HCT116 (cell line): Measurements from ENCODE around the gene ZBTB39. TPM values are rescaled to one million over a fixed set of nuclear protein-coding genes. Genes with fewer than 3 reads are reported as not detected.

ENCODE experiments used
- ATAC-seq: fragments of 200-7000 bp; cut with Tn5 transposase; 2 replicates; pipeline ENCODE4 v1.9.1; 2020; ENCODE audit warnings: mild to moderate bottlenecking, moderate library complexity
- BruUV-seq: library from RNA; stranded (reverse); fragments of 400-500 nt; replicated peaks from 2 replicates; lab custom pipeline; 2021; lab: Mats Ljungman, UMichigan
- CTCF ChIA-PET: fragments of 300-600 bp; sonication (Branson Sonifier 250); formaldehyde crosslinking; loops from one replicate; lab custom pipeline; 2021; ENCODE audit warnings: antibody characterized with exemption; lab: Charles Lee
- POLR2A ChIA-PET: fragments of 300-600, 350-600 bp; sonication (Branson Sonifier 250); formaldehyde crosslinking; loops from one replicate; lab custom pipeline; 2021; ENCODE audit warnings: antibody characterized with exemption; lab: Charles Lee
- RAD21 ChIA-PET, 2 experiments: fragments of 300-600 bp; sonication (Branson Sonifier 250); formaldehyde crosslinking; loops; one replicate each; lab custom pipeline; 2023; ENCODE audit warnings: low total read pairs in 2 of 2; ENCODE audit not compliant: uncharacterized antibody in 2 of 2, unreplicated experiment in 2 of 2, low non-redundant PET in 1 of 2; lab: Charles Lee
- DNase-seq: peaks from one replicate; pipeline ENCODE4 v3.0.0-alpha.2; 2010; ENCODE audit warnings: low read depth, low spot score
- H2AFZ ChIP-seq: fragments of 200-600 bp; shearing (Covaris generic), sonication (generic); 2 replicates; pipeline ENCODE4 v1.6.1; 2017; ENCODE audit warnings: low read depth, mixed run types, mixed read lengths, antibody characterized with exemption, low read length; ENCODE audit not compliant: poor library complexity, severe bottlenecking
- H3K27ac ChIP-seq: 2 replicates; pipeline ENCODE4 v1.5.1; 2012; ENCODE audit warnings: low read depth, low read length
- H3K27me3 ChIP-seq: fragments of 200-600 bp; sonication (generic); 2 replicates; pipeline ENCODE4 v1.6.1; 2016; ENCODE audit warnings: mixed run types, low read length, mixed read lengths; ENCODE audit not compliant: insufficient read depth
- H3K36me3 ChIP-seq, 2 experiments: fragments of 200-500 bp in 1 of 2; fragments of 200-600 bp in 1 of 2; sonication (Bioruptor generic) in 1 of 2; sonication (generic) in 1 of 2; 2 replicates each; pipeline versions ENCODE4 v1.5.1 to v1.6.1; 2014 to 2016; ENCODE audit warnings: low read length in 2 of 2, inconsistent platforms in 1 of 2, mixed read lengths in 1 of 2, mixed run types in 1 of 2; ENCODE audit not compliant: insufficient read depth in 2 of 2, control insufficient read depth in 1 of 2
- H3K4me1 ChIP-seq, 2 experiments: fragments of 200-600 bp in 1 of 2; sonication (generic) in 1 of 2; 2 replicates each; pipeline versions ENCODE4 v1.5.1 to v1.6.1; 2012 to 2017; ENCODE audit warnings: low read length in 2 of 2, inconsistent platforms in 1 of 2, mild to moderate bottlenecking in 1 of 2, mixed read lengths in 1 of 2, mixed run types in 1 of 2, moderate library complexity in 1 of 2; ENCODE audit not compliant: insufficient read depth in 2 of 2, control insufficient read depth in 1 of 2
- H3K4me2 ChIP-seq: fragments of 200-600 bp; sonication (generic); 2 replicates; pipeline ENCODE4 v1.6.1; 2017; ENCODE audit warnings: mixed run types, low read length, mixed read lengths
- H3K4me3 ChIP-seq, 2 experiments: fragments of 200-600 bp in 1 of 2; sonication (generic) in 1 of 2; replicated peaks in 1 of 2; 2 replicates each; pipeline ENCODE4 v1.5.1; 2011 to 2016; ENCODE audit warnings: low read length in 2 of 2, control low read depth in 1 of 2, low read depth in 1 of 2, mild to moderate bottlenecking in 1 of 2, mixed read lengths in 1 of 2, mixed run types in 1 of 2
- H3K79me2 ChIP-seq: fragments of 200-600 bp; sonication (generic); 2 replicates; pipeline ENCODE4 v1.6.1; 2017; ENCODE audit warnings: mild to moderate bottlenecking, mixed run types, low read length, moderate library complexity, mixed read lengths; ENCODE audit not compliant: insufficient read depth
- H3K9ac ChIP-seq: fragments of 200-600 bp; sonication (generic); 2 replicates; pipeline ENCODE4 v1.6.1; 2016; ENCODE audit warnings: low read length, mixed read lengths
- H3K9me2 ChIP-seq: fragments of 200-600 bp; sonication (generic), shearing (Covaris generic); 2 replicates; pipeline ENCODE4 v1.6.1; 2017; ENCODE audit warnings: mixed run types, mild to moderate bottlenecking, moderate library complexity; ENCODE audit not compliant: insufficient read depth
- H3K9me3 ChIP-seq, 2 experiments: fragments of 200-500 bp in 1 of 2; fragments of 200-600 bp in 1 of 2; sonication (Bioruptor generic) in 1 of 2; sonication (generic) in 1 of 2; 2 replicates each; pipeline ENCODE4 v1.6.1; 2014 to 2017; ENCODE audit warnings: low read length in 2 of 2, mixed read lengths in 2 of 2, inconsistent platforms in 1 of 2, low read depth in 1 of 2, mild to moderate bottlenecking in 1 of 2, mixed run types in 1 of 2, moderate library complexity in 1 of 2; ENCODE audit not compliant: control insufficient read depth in 1 of 2, insufficient read depth in 1 of 2
- H4K20me1 ChIP-seq: fragments of 200-600 bp; sonication (generic), shearing (Covaris generic); 2 replicates; pipeline ENCODE4 v1.6.1; 2017; ENCODE audit warnings: mixed run types, mild to moderate bottlenecking, moderate library complexity; ENCODE audit not compliant: insufficient read depth
- ATF3 ChIP-seq: IDR thresholded peaks from 2 replicates; pipeline ENCODE4 v1.6.1; 2012
- CBX3 ChIP-seq: IDR thresholded peaks from 2 replicates; pipeline ENCODE4 v1.6.1; 2012; ENCODE audit warnings: low read depth
- CTCF ChIP-seq, 3 experiments: fragments of 200-600 bp in 1 of 3; sonication (generic) in 1 of 3; IDR thresholded peaks in 2 of 3; conservative IDR thresholded peaks in 1 of 3; 2 replicates each; pipeline ENCODE4 v1.5.1; 2012 to 2017; ENCODE audit warnings: low read depth in 2 of 3, low read length in 2 of 3, antibody characterized with exemption in 1 of 3, borderline replicate concordance in 1 of 3, control low read depth in 1 of 3, mild to moderate bottlenecking in 1 of 3, mixed read lengths in 1 of 3, mixed run types in 1 of 3, moderate library complexity in 1 of 3; ENCODE audit not compliant: insufficient read depth in 1 of 3
- EGR1 ChIP-seq: IDR thresholded peaks from 2 replicates; pipeline ENCODE4 v1.6.1; 2012; ENCODE audit warnings: low read depth
- JUND ChIP-seq: IDR thresholded peaks from 2 replicates; pipeline ENCODE4 v1.6.1; 2012
- POLR2A ChIP-seq: IDR thresholded peaks from 2 replicates; pipeline ENCODE4 v1.7.0; 2011; ENCODE audit warnings: borderline replicate concordance; ENCODE audit not compliant: insufficient read depth, insufficient read length; ENCODE audit errors: extremely low read depth
- TCF7L2 ChIP-seq: IDR thresholded peaks from 2 replicates; pipeline ENCODE4 v1.7.0; 2011; ENCODE audit warnings: borderline replicate concordance, inconsistent platforms; ENCODE audit not compliant: insufficient read depth, insufficient read length; ENCODE audit errors: extremely low read depth
- ZBTB33 ChIP-seq: IDR thresholded peaks from 2 replicates; pipeline ENCODE4 v1.6.1; 2011; ENCODE audit warnings: mild to moderate bottlenecking, low read length, moderate library complexity; ENCODE audit not compliant: insufficient replicate concordance; ENCODE audit errors: extremely low read depth
- intact Hi-C: fragments of 100-400 bp; cut with micrococcal nuclease; formaldehyde crosslinking; loops from 2 replicates; pipeline ENCODE4 v1.10.0; 2022
- total RNA-seq: library from RNA; stranded (reverse); gene quantifications from one replicate; pipeline ENCODE4 v1.2.1, GENCODE V29; 2021; ENCODE audit not compliant: unreplicated experiment

Gene ZBTB39
- total RNA-seq, 1 experiment from 2014 or later = 12.3 TPM

GRCh38 chr12:57033431-57033830, 27.1 kb upstream of the ZBTB39 start:
- RAD21 ChIA-PET = no interaction called here
- H3K27me3 ChIP-seq = no peaks in the 10 kb centered on the region
- intact Hi-C loops = no loop called here
- H3K79me2 ChIP-seq = no peaks in the 10 kb centered on the region
- peaks cover 12 to 17% of the 10 kb centered on the region in 2 experiments for H3K4me1 ChIP-seq
- H3K9me2 ChIP-seq = no peaks in the 10 kb centered on the region
- H3K27ac ChIP-seq = no peak overlapping the region
- H4K20me1 ChIP-seq = no peaks in the 10 kb centered on the region
- H2AFZ ChIP-seq = no peak overlapping the region
- TF ChIP-seq CTCF (IDR thresholded peaks at IDR 0.05 in 2 of 3, conservative IDR thresholded peaks at IDR 0.05 in 1 of 3; ENCODE audit: borderline replicate concordance in 1 of 3, insufficient read depth in 1 of 3, low read depth in 2 of 3, low read length in 2 of 3) (no peak), TCF7L2 (no peak), EGR1 (no peak), ZBTB33 (no peak), ATF3 (no peak), JUND (no peak), CBX3 (no peak), POLR2A (no peak)
- TF ChIP-seq, all 23 proteins: peak for 0
- H3K4me2 ChIP-seq = no peak overlapping the region
- H3K36me3 ChIP-seq = no peaks in the 10 kb centered on the region
- CTCF ChIA-PET = no interaction called here
- H3K9ac ChIP-seq = no peak overlapping the region
- DNase-seq (no peak), ATAC-seq (no peak)
- H3K4me3 ChIP-seq = no peak overlapping the region
- no peaks in the 10 kb centered on the region for H3K9me3 ChIP-seq
- BruUV-seq = no TSS peak
- POLR2A ChIA-PET = no interaction called here
